Activated effector memory CD4-positive, alpha-beta T cell treated with Interleukin-2 at 50 U/mL for 16 hours (primary cell): ENCODE measurements around the gene PRKN.

Experiments used
- DNase-seq: peaks from one replicate; pipeline ENCODE4 v3.0.0-alpha.2; 2020

The PRKN gene

GRCh38 chr6:162090734-162091133 is 636.8 kb downstream of the PRKN start:
- no peak for DNase-seq

- DNase-seq = no peak
Measured at GRCh38 chr6:162088091-162088490, 639.5 kb downstream of the PRKN start.

GRCh38 chr6:162085561-162085960 is 642.0 kb downstream of the PRKN start:
- DNase-seq = no peak

- DNase-seq = no peak
Measured at GRCh38 chr6:162082520-162082919, 645.0 kb downstream of the PRKN start.

DNA sequence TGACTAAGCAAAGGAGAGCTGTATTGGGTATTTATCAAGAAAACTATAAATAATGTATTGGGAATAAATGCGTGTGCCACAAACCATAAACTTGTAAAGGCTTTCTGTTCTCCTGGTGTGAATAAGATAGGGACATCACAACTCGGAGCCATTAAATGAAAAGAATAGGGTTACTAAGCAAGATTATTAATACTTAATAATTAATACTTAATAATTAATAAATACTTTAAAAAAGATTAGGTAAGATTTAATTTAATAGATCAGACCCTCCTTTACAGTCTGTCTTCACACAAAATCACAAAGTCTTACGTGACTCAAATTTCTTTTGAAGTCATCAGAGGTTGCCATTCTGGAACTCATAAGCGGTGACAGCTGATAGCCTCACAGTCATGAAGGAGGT is 648.9 kb downstream of the PRKN start:
- DNase-seq = no peak

DNA sequence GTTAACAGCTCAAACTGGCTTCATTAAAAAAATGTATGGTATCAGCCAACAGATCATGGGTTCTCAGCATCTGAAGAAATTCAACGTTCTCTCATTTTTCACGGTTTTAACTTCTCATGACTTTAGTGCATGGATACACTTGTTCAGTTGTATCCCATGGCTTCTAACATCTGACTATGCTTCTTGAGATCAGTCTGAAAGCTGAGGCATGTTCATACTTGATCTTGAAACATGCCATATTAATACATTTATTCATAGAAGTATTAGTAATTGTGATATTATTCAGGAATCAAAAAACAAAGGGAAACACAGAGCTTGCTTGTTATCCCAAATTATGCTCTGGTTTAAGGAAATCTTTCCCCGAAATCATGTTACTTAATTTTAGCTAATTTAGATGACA is 649.4 kb downstream of the PRKN start:
- no peak for DNase-seq

DNA sequence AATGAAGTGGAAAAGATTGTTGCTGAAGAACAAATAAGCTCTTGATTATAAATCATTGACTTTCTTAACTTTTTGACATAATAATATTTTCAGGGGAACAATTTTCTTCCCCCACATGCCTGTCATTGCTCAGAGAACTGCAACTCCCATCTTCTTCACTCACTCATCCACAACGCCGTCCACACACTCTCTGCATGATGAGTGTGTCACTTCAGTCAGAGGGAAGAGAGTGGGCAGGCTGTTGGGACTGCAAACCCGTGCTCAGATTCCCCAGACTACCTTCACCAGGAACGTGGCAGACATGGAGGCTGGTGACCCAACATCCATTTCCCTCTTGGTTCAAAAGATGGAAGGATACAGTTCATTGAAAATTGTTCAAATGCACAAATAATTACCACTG is 650.8 kb downstream of the PRKN start:
- no peak for DNase-seq

GRCh38 chr6:162074641-162075275 is 652.8 kb downstream of the PRKN start:
- DNase-seq = no peak

DNA sequence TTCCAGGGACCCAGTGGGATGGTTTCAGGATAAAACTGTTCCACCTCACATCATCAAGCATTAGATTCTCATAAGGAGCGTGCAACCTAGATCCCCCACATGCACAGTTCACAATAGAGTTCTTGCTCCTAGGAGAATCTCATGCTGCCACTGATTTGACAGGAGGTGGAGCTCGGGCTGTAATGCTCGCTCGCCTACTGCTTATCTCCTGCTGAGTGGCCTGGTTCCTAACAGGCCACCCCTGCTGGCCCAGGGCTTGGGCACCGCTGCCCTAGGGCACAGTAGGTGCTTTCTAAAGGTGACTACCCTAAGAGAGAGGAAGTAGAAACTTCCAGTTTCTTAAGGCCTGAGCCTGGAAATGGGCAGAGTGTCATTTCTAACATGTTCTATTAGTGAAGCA is 656.9 kb downstream of the PRKN start:
- DNase-seq = no peak

- DNase-seq = no peak
Measured at GRCh38 chr6:162069995-162070394, 657.6 kb downstream of the PRKN start.

- DNase-seq = no peak
Measured at GRCh38 chr6:162068340-162068739, 659.2 kb downstream of the PRKN start.

GRCh38 chr6:162063666-162064065 is 663.9 kb downstream of the PRKN start:
- DNase-seq = no peak

- no peak for DNase-seq
Measured at GRCh38 chr6:162058281-162058875, 669.2 kb downstream of the PRKN start.

- DNase-seq = no peak
Measured at GRCh38 chr6:162056745-162057144, 670.8 kb downstream of the PRKN start.

GRCh38 chr6:162056061-162056460 is 671.5 kb downstream of the PRKN start:
- DNase-seq = no peak

GRCh38 chr6:162055365-162055764 is 672.2 kb downstream of the PRKN start:
- no peak for DNase-seq

DNA sequence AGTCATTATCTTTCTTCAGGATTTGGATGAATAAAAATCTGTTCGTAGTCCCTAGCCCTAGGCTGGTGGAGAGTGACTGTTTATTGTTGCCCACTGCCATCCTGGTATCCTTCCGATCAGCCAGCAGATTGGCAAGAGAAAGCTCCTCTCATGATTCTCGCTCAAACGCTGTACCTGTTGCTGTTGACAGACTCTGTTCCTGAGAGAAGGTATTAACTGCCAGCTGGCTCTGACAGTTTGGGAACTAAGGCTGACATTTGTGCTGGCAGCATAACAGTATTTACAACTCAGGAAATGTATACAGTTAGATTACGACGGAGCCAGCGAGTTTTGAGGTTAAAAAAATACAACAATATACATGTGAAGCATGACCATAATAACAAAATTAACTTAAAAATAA is 674.5 kb downstream of the PRKN start:
- no peak for DNase-seq

- DNase-seq = no peak
Measured at GRCh38 chr6:162050579-162050978, 677.0 kb downstream of the PRKN start.

- DNase-seq = no peak
Measured at GRCh38 chr6:162046324-162046723, 681.2 kb downstream of the PRKN start.

GRCh38 chr6:162032620-162033019 is 694.9 kb downstream of the PRKN start:
- DNase-seq = no peak

- no peak for DNase-seq
Measured at GRCh38 chr6:162029873-162030576, 697.5 kb downstream of the PRKN start.

GRCh38 chr6:162026843-162027242 is 700.7 kb downstream of the PRKN start:
- no peak for DNase-seq

DNA sequence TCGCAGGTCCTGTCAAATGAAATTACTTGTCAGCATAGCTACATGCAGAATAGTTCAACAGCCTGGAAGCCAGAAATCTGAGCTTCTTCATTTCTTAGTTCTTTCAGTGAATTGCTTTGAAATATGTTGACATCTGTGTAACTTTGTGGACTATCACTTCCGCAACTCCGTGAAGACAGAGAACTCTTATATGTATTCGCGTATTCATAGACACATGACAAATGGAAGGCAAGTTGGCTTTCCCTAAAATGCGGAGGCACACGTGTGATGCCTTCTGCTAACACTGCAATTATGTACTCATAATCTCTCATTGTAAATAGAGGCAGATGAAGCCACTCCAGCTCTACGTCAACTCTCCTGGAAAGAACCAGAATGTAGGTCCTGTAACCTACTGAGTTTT is 701.5 kb downstream of the PRKN start:
- no peak for DNase-seq

DNA sequence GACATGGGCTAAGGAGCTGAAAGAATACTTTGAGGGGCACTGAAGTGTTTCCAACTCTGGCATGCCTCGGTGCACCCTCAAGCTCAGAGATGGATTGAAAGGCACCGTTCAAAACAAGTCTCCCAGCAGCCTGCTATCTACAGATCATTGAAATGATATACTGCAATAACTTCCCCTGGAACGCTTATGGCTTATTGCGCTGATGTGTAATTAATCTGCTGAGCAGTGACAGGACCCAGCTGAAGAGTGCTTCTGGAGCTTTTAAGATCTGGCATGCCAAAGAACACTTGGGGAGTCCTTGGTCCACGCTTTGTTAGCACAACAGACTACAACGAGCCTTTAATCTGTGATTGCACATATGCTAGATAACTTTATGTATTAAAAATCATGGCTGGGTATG is 708.2 kb downstream of the PRKN start:
- no peak for DNase-seq

- DNase-seq = no peak
Measured at GRCh38 chr6:162017536-162017935, 710.0 kb downstream of the PRKN start.
